Measurements from ENCODE around the gene PPARA. TPM values are rescaled to one million over a fixed set of nuclear protein-coding genes. Genes with fewer than 3 reads are reported as not detected.

The PPARA gene
- total and polyA plus RNA-seq, 12 donors: 5.1 to 208 (median 37.4) TPM

DNA sequence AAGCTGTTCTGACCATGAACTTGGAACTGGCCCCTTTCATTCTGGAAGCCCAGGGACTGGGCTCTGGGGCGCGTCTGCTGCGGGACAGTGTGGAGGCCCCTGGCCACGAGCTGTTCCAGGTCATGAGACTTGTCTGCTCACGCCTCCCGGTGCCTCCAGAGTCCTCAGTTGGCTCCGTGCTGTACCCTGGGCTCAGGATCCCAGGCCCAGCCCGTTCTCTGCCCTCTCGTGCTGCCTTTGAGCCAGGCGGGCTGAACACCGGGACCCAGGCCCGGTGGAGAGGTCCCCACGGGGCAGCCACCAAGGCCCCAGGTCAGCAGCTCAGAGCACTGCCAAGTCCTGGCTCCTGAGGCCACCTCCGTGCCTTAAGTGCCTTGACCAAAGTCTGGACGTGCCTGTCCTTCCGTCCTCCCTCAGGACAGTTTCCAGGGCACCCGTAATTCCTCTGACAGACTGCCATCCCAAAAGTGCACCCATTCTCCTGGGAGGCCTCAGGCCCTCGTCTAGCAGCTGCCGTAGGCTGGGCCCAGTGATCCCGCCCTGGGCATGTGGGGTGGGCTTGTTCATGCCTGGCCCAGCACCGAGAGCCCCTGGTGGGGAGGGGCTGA is 36.3 kb upstream of the PPARA start:
- Histone ChIP-seq H3K4me1 (replicated peaks in 1 of 2) (peaks cover 39 to 77% of the 10 kb centered on the region in 2 donors), H3K9me3 (replicated peaks in 1 of 3) (no peaks in the 10 kb centered on the region), H3K27me3 (no peaks in the 10 kb centered on the region), H3K27ac (peak overlapping the region; percentile 43 to 88 (median 80)), H3K4me3 (no peak overlapping the region), H3K36me3 (replicated peaks in 1 of 2) (peaks cover 0 to 41% of the 10 kb centered on the region in 2 donors)
- peak in 4 of 7 donors; percentile 49 to 81 (median 68) for DNase-seq
- TF ChIP-seq, protein P1, sequence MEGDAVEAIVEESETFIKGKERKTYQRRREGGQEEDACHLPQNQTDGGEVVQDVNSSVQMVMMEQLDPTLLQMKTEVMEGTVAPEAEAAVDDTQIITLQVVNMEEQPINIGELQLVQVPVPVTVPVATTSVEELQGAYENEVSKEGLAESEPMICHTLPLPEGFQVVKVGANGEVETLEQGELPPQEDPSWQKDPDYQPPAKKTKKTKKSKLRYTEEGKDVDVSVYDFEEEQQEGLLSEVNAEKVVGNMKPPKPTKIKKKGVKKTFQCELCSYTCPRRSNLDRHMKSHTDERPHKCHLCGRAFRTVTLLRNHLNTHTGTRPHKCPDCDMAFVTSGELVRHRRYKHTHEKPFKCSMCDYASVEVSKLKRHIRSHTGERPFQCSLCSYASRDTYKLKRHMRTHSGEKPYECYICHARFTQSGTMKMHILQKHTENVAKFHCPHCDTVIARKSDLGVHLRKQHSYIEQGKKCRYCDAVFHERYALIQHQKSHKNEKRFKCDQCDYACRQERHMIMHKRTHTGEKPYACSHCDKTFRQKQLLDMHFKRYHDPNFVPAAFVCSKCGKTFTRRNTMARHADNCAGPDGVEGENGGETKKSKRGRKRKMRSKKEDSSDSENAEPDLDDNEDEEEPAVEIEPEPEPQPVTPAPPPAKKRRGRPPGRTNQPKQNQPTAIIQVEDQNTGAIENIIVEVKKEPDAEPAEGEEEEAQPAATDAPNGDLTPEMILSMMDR (IDR thresholded peaks at IDR 0.05): no peak
- TF ChIP-seq POLR2A (IDR thresholded peaks at IDR 0.05): no peak
- intact Hi-C loops (cut with DNase I): loop anchor here in 1 of 2 donors (5.0 kb wide), 1 partner anchor 37 kb away; no protein-coding TSS in a partner anchor
- 37 to 42% (median 41%) methylated on average over 2 to 21 of the region's 21 CpGs; no CpG with 5 or more reads in 1 of the 4 donors for WGBS, 4 donors

DNA sequence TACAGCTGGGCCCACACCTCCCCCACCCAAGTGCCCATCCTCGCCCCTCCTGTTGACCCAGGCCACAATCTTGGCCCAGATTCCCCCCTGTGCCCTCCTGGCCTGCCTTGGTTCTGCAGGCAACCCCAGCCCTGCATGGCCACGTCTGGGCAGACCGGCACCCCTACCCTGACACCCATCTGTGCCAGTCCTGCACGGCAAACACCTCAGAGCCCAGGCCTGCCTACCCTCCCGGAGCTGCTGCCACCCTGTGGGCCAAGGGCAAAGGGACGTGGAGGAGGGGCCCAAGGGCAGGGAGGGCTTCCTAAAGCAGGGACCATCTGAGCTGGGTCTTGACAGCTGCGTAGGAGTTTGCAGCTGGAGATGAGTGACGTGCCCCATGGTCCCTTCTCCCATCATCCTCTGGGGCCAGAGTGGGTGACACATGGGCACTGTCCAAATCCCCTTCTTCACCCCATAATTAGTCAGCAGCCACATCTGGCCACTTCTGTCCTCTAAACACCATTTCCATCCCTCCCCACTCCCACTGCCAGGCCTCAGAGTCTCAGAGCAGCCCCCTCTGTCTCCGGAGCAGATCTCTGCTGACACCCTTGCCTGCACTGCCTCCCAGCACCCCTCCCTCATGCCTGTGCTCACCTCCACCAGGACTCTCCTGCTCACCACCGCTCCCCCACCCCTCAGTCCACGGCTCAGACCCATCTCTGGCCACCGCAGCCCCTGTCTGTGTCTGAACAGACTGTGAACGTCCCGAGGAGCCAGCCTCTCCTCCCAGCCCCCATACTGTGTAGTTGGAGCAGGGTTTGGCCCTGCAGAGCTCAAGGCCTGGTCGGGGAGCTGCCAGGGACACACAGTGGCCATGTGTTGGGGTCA is 35.6 kb upstream of the PPARA start:
- no peaks in the 10 kb centered on the region for H3K9me3 ChIP-seq (replicated peaks in 1 of 3)
- 27 to 42% (median 32%) methylated on average over 10 to 15 of the region's 15 CpGs for WGBS, 4 donors
- intact Hi-C loops (cut with DNase I): loop anchor here (5.0 kb wide), 2 partner anchors 37 to 107 kb away; no protein-coding TSS in a partner anchor

DNA sequence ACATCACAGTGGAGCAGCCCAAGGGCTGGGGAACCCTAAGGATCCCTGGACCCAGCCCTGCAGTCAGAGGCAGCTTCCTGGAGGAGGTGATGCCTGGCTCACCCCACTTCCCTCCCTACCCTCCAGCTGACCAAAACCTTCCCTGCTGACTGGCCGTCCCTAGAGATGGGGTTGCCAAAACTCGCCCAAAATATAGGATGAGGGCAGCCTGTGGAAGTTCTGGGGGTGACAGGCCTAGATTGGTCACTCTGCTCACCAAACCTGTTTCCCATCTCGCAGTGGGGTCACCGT is 35.0 kb upstream of the PPARA start:
- no peak overlapping the region for H3K4me3 ChIP-seq
- H3K27ac ChIP-seq: peak overlapping the region; percentile 54 to 88 (median 80)
- no peaks in the 10 kb centered on the region for H3K27me3 ChIP-seq
- no peak for DNase-seq
- peaks cover 0 to 30% of the 10 kb centered on the region in 2 donors for H3K36me3 ChIP-seq (replicated peaks in 1 of 2)
- 0 to 65% (median 39%) methylated on average over 1 to 4 of the region's 4 CpGs for whole genome bisulfite sequencing, 4 donors
- H3K9me3 ChIP-seq (replicated peaks in 1 of 3): no peaks in the 10 kb centered on the region
- no peak for TF ChIP-seq POLR2A (IDR thresholded peaks at IDR 0.05)
- TF ChIP-seq, protein P1 (IDR thresholded peaks at IDR 0.05): no peak
- peaks cover 28 to 64% of the 10 kb centered on the region in 2 donors for H3K4me1 ChIP-seq (replicated peaks in 1 of 2)
- intact Hi-C loops (cut with DNase I): loop anchor here in 1 of 2 donors (5.0 kb wide), 1 partner anchor 108 kb away; no protein-coding TSS in a partner anchor

More for the DNA sequence above, 35.6 kb upstream of the PPARA start:
- Histone ChIP-seq H3K4me3 (no peak overlapping the region), H3K36me3 (replicated peaks in 1 of 2) (peaks cover 0 to 36% of the 10 kb centered on the region in 2 donors), H3K27ac (peak overlapping the region; percentile 43 to 88 (median 80)), H3K4me1 (replicated peaks in 1 of 2) (peaks cover 31 to 70% of the 10 kb centered on the region in 2 donors), H3K27me3 (no peaks in the 10 kb centered on the region)
- TF ChIP-seq, protein P1 (IDR thresholded peaks at IDR 0.05): peak in 2 of 6 experiments; percentile 1 to 10
- TF ChIP-seq POLR2A (IDR thresholded peaks at IDR 0.05): no peak
- DNase-seq: peak in 3 of 7 donors; percentile 50 to 60 (median 53)
